ENCODE measurements around the gene KCNQ1. TPM values are rescaled to one million over a fixed set of nuclear protein-coding genes. Genes with fewer than 3 reads are reported as not detected.

KCNQ1 gene
- total and polyA plus RNA-seq, 9 of the 15 experiments (the other 6 are each of a cell fraction or from before 2014, with no cell fraction given) = 0.44 TPM; not detected in 8

DNA sequence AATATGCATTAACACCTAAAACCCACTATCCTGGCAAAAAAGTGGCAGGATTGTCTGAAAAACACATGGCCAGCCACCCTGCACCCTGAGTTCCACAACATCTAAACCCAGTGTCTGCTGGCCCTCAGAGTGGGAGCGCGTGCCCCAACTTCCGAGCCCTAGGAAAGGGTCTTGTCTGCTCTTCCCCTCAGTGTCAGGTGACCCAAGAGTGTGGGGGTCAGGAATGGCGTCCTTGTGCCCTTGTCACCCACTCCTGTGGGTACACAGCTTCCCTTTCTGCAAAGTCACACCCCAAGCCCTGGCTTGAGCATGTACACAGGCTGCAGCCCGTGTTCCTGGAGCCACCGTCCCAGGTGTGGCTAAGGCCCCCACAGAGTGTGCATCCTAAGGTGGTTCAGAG lies 373.2 kb downstream of the KCNQ1 start:
- H2AFZ ChIP-seq (ENCODE audit: low read depth, low read length) = no peak overlapping the region
- FAIRE-seq (no peak), DNase-seq (ENCODE audit: extremely low read depth in 1 of 4, low spot score in 3 of 4) (no peak), ATAC-seq (no peak)
- no peaks in the 10 kb centered on the region for H4K20me1 ChIP-seq (replicated peaks; ENCODE audit: control insufficient read depth, insufficient read depth, low read length)
- ChIA-PET CTCF (ENCODE audit: low intra/inter-chr PET ratio) (no interaction called here), POLR2A (interaction anchor here (0.7 kb wide), 1 partner anchor 23 kb away, joined by 5 read pairs; no protein-coding TSS in a partner anchor)
- BruUV-seq (replicated peaks) = no TSS peak
- 4% methylated on average over 6 of the region's 6 CpGs for WGBS (ENCODE audit: insufficient coverage, low coverage, missing lambda C conversion rate)
- in situ Hi-C loops (cut with MboI) = no loop called here
- H3K9ac ChIP-seq (ENCODE audit: insufficient read depth in 1 of 2, low read depth in 2 of 2, low read length in 2 of 2) = no peak overlapping the region
- H3K27ac ChIP-seq (ENCODE audit: extremely low read depth, low read depth, low read length) = no peak overlapping the region
- no peaks in the 10 kb centered on the region for H3K9me1 ChIP-seq (ENCODE audit: control insufficient read depth, insufficient read depth, low read length)
- H3K36me3 ChIP-seq (ENCODE audit: control insufficient read depth, insufficient read depth, low read length) = no peaks in the 10 kb centered on the region
- H3K4me3 ChIP-seq = no peak overlapping the region
- H3K27me3 ChIP-seq (ENCODE audit: control insufficient read depth in 2 of 2, insufficient read depth in 2 of 2, low read length in 2 of 2) = 0 out of 5 replicates have a peak, but pooled peaks cover 0 to 10% of the 10 kb centered on the region in 2 experiments
- intact Hi-C loops (cut with micrococcal nuclease) = no loop called here
- no peak overlapping the region for H3K4me2 ChIP-seq (ENCODE audit: insufficient read depth, low read length)
- no peaks in the 10 kb centered on the region for H3K79me2 ChIP-seq (ENCODE audit: control insufficient read depth, insufficient read depth, low read length)
- peaks cover 4 to 6% of the 10 kb centered on the region in 2 experiments; a peak in 3 of 5 replicates for H3K4me1 ChIP-seq (replicated peaks in 1 of 2; ENCODE audit: control insufficient read depth in 2 of 2, insufficient read depth in 2 of 2, low read length in 2 of 2)
- peaks cover 3% of the 10 kb centered on the region for H3K9me3 ChIP-seq (replicated peaks; ENCODE audit: control insufficient read depth, insufficient read depth, low read depth, low read length)
- TF ChIP-seq, protein P1, sequence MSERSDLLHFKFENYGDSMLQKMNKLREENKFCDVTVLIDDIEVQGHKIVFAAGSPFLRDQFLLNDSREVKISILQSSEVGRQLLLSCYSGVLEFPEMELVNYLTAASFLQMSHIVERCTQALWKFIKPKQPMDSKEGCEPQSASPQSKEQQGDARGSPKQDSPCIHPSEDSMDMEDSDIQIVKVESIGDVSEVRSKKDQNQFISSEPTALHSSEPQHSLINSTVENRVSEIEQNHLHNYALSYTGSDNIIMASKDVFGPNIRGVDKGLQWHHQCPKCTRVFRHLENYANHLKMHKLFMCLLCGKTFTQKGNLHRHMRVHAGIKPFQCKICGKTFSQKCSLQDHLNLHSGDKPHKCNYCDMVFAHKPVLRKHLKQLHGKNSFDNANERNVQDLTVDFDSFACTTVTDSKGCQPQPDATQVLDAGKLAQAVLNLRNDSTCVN (CRISPR knock-in tag; IDR thresholded peaks at IDR 0.05) = no peak
- TF ChIP-seq RBM14 (IDR thresholded peaks at IDR 0.05; ENCODE audit: borderline replicate concordance, insufficient read depth, low read depth, low read length) (no peak), KDM1A (IDR thresholded peaks at IDR 0.05) (no peak), TAF7 (tag; IDR thresholded peaks at IDR 0.05) (no peak), FOXP1 (CRISPR knock-in tag; IDR thresholded peaks at IDR 0.05) (no peak), GABPA (tag; conservative IDR thresholded peaks at IDR 0.05; ENCODE audit: low read depth) (no peak)
- TF ChIP-seq, protein P2, sequence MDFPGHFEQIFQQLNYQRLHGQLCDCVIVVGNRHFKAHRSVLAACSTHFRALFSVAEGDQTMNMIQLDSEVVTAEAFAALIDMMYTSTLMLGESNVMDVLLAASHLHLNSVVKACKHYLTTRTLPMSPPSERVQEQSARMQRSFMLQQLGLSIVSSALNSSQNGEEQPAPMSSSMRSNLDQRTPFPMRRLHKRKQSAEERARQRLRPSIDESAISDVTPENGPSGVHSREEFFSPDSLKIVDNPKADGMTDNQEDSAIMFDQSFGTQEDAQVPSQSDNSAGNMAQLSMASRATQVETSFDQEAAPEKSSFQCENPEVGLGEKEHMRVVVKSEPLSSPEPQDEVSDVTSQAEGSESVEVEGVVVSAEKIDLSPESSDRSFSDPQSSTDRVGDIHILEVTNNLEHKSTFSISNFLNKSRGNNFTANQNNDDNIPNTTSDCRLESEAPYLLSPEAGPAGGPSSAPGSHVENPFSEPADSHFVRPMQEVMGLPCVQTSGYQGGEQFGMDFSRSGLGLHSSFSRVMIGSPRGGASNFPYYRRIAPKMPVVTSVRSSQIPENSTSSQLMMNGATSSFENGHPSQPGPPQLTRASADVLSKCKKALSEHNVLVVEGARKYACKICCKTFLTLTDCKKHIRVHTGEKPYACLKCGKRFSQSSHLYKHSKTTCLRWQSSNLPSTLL (IDR thresholded peaks at IDR 0.05) = no peak
- TF ChIP-seq, protein P3, sequence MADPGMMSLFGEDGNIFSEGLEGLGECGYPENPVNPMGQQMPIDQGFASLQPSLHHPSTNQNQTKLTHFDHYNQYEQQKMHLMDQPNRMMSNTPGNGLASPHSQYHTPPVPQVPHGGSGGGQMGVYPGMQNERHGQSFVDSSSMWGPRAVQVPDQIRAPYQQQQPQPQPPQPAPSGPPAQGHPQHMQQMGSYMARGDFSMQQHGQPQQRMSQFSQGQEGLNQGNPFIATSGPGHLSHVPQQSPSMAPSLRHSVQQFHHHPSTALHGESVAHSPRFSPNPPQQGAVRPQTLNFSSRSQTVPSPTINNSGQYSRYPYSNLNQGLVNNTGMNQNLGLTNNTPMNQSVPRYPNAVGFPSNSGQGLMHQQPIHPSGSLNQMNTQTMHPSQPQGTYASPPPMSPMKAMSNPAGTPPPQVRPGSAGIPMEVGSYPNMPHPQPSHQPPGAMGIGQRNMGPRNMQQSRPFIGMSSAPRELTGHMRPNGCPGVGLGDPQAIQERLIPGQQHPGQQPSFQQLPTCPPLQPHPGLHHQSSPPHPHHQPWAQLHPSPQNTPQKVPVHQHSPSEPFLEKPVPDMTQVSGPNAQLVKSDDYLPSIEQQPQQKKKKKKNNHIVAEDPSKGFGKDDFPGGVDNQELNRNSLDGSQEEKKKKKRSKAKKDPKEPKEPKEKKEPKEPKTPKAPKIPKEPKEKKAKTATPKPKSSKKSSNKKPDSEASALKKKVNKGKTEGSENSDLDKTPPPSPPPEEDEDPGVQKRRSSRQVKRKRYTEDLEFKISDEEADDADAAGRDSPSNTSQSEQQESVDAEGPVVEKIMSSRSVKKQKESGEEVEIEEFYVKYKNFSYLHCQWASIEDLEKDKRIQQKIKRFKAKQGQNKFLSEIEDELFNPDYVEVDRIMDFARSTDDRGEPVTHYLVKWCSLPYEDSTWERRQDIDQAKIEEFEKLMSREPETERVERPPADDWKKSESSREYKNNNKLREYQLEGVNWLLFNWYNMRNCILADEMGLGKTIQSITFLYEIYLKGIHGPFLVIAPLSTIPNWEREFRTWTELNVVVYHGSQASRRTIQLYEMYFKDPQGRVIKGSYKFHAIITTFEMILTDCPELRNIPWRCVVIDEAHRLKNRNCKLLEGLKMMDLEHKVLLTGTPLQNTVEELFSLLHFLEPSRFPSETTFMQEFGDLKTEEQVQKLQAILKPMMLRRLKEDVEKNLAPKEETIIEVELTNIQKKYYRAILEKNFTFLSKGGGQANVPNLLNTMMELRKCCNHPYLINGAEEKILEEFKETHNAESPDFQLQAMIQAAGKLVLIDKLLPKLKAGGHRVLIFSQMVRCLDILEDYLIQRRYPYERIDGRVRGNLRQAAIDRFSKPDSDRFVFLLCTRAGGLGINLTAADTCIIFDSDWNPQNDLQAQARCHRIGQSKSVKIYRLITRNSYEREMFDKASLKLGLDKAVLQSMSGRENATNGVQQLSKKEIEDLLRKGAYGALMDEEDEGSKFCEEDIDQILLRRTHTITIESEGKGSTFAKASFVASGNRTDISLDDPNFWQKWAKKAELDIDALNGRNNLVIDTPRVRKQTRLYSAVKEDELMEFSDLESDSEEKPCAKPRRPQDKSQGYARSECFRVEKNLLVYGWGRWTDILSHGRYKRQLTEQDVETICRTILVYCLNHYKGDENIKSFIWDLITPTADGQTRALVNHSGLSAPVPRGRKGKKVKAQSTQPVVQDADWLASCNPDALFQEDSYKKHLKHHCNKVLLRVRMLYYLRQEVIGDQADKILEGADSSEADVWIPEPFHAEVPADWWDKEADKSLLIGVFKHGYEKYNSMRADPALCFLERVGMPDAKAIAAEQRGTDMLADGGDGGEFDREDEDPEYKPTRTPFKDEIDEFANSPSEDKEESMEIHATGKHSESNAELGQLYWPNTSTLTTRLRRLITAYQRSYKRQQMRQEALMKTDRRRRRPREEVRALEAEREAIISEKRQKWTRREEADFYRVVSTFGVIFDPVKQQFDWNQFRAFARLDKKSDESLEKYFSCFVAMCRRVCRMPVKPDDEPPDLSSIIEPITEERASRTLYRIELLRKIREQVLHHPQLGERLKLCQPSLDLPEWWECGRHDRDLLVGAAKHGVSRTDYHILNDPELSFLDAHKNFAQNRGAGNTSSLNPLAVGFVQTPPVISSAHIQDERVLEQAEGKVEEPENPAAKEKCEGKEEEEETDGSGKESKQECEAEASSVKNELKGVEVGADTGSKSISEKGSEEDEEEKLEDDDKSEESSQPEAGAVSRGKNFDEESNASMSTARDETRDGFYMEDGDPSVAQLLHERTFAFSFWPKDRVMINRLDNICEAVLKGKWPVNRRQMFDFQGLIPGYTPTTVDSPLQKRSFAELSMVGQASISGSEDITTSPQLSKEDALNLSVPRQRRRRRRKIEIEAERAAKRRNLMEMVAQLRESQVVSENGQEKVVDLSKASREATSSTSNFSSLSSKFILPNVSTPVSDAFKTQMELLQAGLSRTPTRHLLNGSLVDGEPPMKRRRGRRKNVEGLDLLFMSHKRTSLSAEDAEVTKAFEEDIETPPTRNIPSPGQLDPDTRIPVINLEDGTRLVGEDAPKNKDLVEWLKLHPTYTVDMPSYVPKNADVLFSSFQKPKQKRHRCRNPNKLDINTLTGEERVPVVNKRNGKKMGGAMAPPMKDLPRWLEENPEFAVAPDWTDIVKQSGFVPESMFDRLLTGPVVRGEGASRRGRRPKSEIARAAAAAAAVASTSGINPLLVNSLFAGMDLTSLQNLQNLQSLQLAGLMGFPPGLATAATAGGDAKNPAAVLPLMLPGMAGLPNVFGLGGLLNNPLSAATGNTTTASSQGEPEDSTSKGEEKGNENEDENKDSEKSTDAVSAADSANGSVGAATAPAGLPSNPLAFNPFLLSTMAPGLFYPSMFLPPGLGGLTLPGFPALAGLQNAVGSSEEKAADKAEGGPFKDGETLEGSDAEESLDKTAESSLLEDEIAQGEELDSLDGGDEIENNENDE (IDR thresholded peaks at IDR 0.05; ENCODE audit: low read depth, low read length) = no peak
